Fibroblast of pulmonary artery (primary cell): ENCODE measurements around the gene WNT16.
A peak's percentile ranks its signal among the peaks of the same experiment; 100 is the strongest.

ENCODE experiments used
- DNase-seq: peaks from one replicate; pipeline ENCODE4 v3.0.0-alpha.2; 2010; ENCODE audit warnings: low read depth
- H3K4me3 ChIP-seq: replicated peaks from 2 replicates; pipeline ENCODE4 v1.5.1; 2011; ENCODE audit warnings: low read depth, mild to moderate bottlenecking, control low read depth, low read length, moderate library complexity
- CTCF ChIP-seq: IDR thresholded peaks from 2 replicates; pipeline ENCODE4 v1.5.1; 2011; ENCODE audit warnings: mild to moderate bottlenecking, control low read depth, low read length, inconsistent platforms; ENCODE audit errors: missing control alignments

Gene WNT16

GRCh38 chr7:121344093-121344492 lies 15.3 kb downstream of the WNT16 start:
- H3K4me3 ChIP-seq: no peak overlapping the region
- TF ChIP-seq CTCF: no peak
- no peak for DNase-seq

GRCh38 chr7:121344497-121344896 lies 15.7 kb downstream of the WNT16 start:
- no peak overlapping the region for H3K4me3 ChIP-seq
- no peak for TF ChIP-seq CTCF
- no peak for DNase-seq

- no peak for DNase-seq
- H3K4me3 ChIP-seq: no peak overlapping the region
- TF ChIP-seq CTCF: peak; percentile 14
Observed at GRCh38 chr7:121351682-121352081, 22.9 kb downstream of the WNT16 start.

GRCh38 chr7:121352323-121352722 lies 23.5 kb downstream of the WNT16 start:
- no peak overlapping the region for H3K4me3 ChIP-seq
- DNase-seq: no peak
- TF ChIP-seq CTCF: no peak

GRCh38 chr7:121355574-121355973 lies 26.8 kb downstream of the WNT16 start:
- no peak for DNase-seq
- H3K4me3 ChIP-seq: no peak overlapping the region
- no peak for TF ChIP-seq CTCF

GRCh38 chr7:121360564-121360963 lies 31.8 kb downstream of the WNT16 start:
- DNase-seq: no peak
- H3K4me3 ChIP-seq: no peak overlapping the region
- TF ChIP-seq CTCF: no peak

- H3K4me3 ChIP-seq: no peak overlapping the region
- DNase-seq: peak; percentile 73
- TF ChIP-seq CTCF: peak; percentile 64
Observed at GRCh38 chr7:121366852-121367431, 38.1 kb downstream of the WNT16 start.
